HG03354 (cell line): ENCODE results near the gene NEURL2.
"Not testable (repeated sequence)": the region's sequence is repeated elsewhere in the genome, so short reads cannot be mapped to it uniquely, and the experiment has no call there.

Experiments
- ATAC-seq: cut with Tn5 transposase; IDR thresholded peaks from one replicate; pipeline ENCODE4 v1.9.1; 2021; ENCODE audit warnings: mild to moderate bottlenecking; ENCODE audit not compliant: unreplicated experiment, poor library complexity, severe bottlenecking

Gene NEURL2, protein sequence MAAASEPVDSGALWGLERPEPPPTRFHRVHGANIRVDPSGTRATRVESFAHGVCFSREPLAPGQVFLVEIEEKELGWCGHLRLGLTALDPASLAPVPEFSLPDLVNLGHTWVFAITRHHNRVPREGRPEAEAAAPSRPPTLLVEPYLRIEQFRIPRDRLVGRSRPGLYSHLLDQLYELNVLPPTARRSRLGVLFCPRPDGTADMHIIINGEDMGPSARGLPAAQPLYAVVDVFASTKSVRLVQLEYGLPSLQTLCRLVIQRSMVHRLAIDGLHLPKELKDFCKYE

DNA sequence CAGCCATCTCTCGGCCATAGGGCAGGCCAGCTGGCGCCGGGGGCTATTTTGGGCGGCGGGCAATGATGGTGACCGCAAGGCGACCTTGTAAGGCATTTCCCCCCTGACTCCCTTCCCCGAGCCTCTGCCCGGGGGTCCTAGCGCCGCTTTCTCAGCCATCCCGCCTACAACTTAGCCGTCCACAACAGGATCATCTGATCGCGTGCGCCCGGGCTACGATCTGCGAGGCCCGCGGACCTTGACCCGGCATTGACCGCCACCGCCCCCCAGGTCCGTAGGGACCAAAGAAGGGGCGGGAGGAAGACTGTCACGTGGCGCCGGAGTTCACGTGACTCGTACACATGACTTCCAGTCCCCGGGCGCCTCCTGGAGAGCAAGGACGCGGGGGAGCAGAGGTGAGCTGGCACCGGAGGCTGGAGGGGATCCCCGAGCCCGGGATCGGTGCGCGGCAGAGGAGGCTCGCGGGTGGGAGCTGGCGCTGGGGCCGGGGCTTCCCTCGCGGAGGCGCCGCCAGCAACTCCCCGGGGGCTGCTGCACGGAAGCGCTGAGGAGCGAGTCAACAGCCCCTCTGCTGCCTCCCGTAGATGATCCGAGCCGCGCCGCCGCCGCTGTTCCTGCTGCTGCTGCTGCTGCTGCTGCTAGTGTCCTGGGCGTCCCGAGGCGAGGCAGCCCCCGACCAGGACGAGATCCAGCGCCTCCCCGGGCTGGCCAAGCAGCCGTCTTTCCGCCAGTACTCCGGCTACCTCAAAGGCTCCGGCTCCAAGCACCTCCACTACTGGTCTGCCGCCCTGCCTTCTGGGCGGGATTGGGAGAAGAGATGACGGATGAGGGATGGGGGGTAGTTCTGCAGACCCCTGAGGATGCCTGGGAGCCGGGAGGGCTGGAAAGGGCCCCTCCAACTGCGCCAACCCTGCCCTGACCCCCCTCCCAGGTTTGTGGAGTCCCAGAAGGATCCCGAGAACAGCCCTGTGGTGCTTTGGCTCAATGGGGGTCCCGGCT is at the start of gene NEURL2, which contains the start of gene CTSA:
Gene NEURL2, minus strand, starts transcription at position 224 of the 999 bp plus-strand sequence. Its CDS starts 217 bp downstream, at position 7.
Gene CTSA, plus strand, starts transcription at position 351 of the 999 bp plus-strand sequence. Its CDS starts 234 bp downstream, at position 585.
- peak; percentile 79 for ATAC-seq

DNA sequence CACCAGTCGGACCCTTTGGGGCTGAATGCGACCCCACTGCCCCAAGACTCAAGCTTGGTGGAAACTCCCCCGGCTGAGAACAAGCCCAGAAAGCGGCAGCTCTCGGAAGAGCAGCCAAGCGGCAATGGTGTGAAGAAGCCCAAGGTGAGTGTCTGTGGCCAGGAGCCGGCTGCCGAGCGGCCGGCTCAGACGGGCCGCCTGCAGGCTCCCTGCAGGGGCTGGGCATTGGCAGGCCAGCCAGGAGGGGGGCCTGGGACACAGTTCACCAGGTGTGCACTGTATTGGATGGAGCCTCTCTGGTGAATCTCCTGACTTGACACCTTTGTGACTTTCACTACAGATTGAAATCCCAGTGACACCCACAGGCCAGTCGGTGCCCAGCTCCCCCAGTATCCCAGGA is 49.5 kb upstream of the NEURL2 start:
- ATAC-seq: no peak

DNA sequence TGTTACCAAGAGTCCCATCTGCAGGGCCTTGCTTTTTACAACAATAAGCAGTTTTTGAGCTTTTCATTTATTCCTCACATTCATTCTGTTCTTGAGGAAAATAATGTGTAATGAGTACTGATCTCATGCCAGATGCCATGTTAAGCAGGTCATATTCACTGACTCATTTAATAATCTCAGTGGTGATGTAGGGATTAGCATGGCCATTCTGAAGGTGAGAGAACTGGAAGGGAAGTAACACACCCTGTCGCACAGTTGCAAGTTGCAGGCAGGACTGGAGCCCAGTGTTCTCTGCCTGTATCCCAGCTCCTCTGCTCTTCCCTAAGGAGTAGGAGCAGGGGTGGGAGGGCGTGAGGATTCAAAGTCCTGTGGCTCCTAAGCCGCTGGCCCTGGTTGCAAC is 49.0 kb upstream of the NEURL2 start:
- ATAC-seq: no peak

DNA sequence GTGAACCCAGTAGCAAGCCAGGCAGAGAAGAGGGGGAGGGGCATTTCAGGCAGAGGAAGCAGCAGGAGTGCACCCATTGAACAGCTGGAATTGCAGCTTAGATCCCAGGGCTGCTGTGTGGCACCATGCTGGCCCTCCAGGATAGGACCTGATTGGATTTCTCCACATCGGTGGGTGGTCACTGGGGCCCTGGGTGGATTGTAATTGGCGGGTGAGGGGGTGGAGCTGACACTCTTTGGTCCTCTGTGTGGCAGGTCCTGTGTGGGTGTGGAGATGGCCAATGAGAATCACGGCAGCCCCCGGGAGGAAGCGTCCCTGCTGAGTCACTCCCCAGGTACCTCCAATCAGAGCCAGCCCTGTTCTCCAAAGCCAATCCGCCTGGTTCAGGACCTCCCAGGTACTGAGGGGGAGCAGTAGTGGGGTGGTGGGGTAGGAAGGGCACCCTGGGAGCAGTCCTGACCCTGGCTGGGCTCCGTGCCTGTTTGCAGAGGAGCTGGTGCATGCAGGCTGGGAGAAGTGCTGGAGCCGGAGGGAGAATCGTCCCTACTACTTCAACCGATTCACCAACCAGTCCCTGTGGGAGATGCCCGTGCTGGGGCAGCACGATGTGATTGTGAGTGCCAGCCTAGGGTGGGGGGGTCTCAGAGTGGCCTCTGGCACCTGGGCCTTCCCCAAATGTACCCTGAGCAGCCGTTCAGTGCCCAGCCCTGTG is 47.9 kb upstream of the NEURL2 start:
- ATAC-seq: no peak

DNA sequence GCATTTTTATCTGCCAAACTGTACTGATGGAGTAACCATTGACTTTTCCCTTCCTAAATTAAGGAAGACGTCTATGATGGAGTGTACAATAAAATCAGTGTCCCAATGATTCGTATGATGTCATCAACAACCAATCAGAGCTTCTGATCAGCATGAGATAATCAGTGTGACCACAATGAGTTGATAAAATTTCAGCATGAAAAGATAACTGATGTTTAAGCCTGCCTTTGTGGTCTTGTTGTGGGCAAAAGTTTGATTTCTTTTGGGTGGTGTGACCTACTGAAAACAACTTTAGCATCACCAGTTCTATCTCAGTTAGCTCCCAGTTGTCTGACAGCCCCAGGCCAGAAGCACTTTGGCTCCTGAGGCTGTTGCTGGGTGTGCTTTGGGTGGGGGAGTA is 46.8 kb upstream of the NEURL2 start:
- ATAC-seq: no peak

DNA sequence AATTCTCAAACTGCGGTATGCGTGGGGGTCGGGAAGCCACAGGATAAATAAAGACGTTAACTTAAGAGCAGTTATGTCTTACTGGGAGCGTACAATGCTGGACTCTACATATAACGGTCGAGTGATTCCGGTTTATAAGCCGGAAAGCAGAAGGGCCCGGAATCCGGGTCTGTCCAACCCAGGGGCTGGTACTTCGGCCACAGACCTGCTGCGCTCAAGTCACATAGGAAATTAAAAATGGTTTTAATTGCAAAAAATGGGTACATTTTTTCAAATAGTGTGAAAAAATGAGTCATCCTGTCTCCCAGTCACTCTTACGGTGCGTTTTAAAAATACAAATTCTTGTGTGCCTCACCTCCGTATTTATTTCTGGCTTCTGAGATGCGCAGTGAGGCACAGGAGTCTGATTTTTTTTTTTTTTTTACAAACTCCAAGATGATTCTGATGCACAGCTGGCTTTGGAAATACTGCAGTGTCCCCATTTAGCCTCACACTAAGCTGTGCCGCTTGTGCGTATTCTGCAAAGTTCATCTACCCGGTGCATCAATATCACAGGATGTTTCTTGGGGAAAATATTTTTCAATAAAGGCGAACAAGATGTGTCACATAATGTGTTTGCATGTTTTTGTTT is 44.5 kb upstream of the NEURL2 start:
- ATAC-seq: peak; percentile 21

DNA sequence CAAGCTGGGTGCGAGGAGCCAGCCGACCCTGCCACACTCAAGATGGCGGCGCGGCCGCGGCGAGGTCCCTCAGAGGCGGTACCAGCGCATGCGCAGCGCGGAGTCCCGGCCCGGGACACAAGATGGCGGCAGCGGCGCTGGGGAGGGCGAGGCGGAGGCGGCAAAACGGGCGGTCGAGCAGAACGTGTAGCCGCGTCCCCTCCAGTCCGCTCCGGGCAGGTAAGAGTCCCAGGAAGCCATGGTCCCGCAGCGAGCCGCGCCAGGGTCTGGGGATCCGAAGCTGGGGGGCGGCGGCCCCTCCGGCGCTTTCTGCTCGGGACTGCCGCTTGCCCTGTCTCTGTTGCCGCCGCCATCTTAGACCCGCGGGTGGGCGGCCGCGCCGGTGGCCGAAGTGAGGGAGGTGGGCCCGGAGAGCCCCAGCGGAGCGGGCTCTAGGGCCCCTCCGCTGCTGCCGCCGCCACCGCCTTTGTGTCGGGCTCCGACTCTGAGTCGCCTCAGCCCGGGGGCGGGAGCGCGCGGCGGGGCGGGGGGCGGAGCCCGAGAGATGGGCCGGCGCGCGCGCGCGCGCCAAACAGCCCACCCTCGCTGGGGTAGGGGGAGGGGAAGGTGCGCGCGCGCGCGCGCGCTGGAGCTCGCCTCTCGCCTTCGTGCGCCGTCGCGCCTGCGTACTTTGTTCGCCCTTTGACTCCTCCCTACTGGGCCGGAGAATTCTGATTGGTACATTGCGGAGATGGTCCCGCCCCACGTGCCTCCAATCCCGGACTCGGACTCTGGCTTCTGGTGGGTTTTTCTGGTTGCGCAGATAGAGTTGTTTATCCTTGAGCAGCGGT is 43.8 kb upstream of the NEURL2 start, which contains the start of gene PCIF1:
Gene PCIF1, plus strand, starts transcription at position 98 of the 830 bp plus-strand sequence. CDS start 4,317 bp downstream, outside the sequence.
- peak; percentile 78 for ATAC-seq

DNA sequence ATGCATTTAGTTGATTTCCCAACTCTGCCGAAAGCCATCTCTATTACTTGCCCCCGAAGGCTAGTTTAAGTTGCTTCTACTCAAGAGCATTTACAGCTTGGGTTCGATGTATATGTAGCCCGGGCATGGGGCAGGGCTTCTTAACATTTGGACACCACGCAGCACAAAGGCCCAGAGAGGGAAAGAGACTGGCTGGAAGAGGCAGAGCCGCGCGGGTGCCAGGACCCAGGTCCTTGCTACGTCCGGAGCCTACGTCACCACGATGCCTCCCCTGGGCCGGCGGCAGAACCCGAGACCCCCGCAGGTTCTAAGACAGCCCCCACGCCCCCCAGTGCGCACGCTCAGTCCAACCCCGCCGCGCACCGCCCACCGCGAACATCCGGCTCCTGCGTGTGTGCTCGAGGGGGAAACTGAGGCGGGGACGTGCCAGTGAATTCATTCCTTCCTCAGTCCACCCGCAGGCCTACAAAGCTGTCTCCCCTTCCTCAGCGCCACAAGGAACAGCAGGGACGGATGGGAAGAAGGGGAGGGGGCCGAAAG is 43.1 kb upstream of the NEURL2 start:
- ATAC-seq: peak; percentile 24

DNA sequence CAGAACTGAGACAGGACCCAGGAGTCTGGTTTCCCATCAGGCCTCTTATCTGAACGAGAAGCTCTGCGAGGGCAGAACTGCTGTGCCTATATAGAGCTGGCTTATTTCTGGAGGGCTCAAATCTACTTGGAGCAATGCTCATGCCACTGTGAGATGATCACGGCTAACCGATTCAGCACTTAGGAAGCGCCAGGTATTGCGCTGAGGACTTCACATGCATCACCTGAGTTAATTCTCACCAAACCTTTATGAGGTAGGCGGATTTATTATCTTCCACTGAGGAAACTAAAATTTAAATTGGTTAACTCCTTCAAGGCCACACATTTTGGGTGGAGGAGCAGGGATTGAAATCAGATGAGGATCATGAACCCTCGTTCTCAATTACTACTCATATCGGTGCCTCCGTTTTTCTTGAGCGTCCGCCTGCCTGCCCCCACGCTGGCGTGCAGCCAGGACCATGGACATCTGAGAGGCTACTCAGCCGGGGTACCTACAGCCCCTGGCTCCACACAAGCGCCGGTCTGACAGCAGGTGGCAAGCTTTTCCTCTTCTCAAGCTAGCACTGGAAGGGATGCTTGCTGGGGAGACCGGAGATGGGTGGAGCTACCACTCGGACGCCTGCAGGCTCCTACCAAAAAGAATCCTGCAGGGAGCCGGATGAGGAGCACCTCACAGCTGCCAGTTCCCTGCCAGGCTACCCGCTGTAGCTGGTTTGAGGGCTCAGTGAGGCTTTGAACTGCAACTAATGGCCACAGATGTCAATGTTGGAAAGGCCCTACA is 42.4 kb upstream of the NEURL2 start:
- no peak for ATAC-seq

DNA sequence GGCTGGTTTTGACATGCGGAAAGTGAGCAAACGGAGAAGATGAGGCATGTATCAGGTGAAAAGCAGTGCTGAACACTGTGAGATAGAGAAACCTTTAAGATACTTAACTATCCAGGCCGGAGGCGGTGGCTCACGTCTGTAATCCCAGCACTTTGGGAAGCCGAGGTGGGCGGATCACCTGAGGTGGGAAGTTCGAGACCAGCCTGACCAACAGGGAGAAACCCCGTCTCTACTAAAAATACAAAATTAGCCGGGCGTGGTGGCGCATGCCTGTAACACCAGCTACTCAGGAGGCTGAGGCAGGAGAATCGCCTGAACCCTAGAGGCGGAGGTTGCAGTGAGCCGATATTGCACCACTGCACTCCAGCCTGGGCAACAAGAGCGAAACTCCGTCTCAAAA is 40.7 kb upstream of the NEURL2 start:
- not testable (repeated sequence) for ATAC-seq

DNA sequence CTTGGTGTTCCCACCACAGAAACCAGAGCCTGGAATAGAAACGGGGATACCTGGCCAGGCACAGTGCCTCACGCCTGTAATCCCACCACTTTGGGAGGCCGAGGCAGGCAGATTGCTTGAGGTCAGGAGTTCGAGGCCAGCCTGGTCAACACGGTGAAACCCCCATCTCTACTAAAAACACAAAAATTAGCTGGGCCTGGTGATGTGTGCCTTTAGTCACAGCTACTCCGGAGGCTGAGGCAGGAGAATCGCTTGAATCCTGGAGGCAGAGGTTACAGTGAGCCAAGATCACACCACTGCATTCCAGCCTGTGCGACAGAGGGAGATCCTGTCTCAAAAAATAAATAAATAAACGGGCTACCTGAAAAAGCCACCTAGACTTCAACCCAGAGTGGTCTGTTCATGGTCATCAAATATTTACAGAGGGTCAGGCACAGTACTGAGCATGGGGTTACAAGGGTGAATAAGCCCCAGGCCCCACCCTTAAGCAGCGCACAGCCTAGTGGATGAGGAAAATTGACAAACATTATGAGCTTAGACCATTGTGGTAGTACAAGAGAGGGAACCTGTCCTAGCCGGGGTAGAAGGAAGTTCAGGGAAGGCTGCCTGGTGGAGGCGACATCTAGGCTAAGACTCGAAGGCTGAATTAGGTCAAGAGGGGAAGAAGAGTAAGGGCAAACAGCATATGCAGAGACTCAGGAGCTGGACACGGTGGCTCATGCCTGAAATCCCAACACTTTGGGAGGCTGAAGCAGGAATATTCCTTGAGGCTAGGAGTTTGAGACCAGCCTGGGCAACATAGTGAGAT is 36.3 kb upstream of the NEURL2 start:
- ATAC-seq: no peak

DNA sequence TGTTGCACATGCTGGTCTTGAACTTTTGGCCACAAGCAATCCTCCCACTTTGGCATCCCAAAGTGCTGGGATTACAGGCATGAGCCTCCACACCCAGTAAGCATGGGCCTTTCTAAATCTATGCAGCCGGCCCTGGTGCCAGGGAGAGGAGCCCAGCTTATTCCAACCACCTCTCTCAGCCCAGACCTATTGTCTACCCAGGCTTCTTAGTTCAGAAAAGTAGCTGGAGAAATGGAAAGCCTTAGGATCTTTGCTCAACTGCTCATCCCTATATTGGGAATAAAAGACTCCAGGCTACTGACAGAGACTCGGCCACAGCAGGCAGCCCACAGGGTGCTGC is 35.7 kb upstream of the NEURL2 start:
- ATAC-seq: no peak

DNA sequence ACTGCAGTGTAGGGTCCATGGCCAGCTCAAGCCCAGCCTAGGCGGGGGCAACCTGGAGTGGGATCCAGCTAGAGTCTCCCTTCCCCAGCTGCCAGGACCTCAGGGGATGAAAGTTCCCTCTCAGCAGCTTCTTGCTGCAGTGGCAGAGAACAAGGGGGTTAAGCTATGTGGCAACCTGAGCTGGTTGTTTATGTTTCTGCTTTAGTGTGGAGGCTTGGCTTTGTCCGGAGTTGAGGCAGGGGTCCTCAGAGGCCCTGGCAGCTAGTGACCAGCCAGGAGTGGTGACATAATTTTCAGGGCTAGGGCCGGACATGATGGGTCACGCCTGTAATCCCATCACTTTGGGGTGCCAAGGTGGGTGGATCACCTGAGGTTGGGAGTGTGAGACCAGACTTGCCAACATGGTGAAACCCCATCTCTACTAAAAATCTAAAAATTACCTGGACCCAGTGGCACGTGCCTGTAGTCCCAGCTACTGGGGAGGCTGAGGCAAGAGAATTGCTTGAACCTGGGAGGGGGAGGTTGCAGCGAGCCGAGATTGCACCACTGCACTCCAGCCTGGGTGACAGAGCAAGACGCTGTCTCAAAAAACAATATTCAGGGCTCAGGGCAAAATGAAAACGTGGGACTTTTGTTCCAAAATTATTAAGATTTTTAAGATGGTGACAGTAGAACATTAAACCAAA is 35.0 kb upstream of the NEURL2 start:
- no peak for ATAC-seq

DNA sequence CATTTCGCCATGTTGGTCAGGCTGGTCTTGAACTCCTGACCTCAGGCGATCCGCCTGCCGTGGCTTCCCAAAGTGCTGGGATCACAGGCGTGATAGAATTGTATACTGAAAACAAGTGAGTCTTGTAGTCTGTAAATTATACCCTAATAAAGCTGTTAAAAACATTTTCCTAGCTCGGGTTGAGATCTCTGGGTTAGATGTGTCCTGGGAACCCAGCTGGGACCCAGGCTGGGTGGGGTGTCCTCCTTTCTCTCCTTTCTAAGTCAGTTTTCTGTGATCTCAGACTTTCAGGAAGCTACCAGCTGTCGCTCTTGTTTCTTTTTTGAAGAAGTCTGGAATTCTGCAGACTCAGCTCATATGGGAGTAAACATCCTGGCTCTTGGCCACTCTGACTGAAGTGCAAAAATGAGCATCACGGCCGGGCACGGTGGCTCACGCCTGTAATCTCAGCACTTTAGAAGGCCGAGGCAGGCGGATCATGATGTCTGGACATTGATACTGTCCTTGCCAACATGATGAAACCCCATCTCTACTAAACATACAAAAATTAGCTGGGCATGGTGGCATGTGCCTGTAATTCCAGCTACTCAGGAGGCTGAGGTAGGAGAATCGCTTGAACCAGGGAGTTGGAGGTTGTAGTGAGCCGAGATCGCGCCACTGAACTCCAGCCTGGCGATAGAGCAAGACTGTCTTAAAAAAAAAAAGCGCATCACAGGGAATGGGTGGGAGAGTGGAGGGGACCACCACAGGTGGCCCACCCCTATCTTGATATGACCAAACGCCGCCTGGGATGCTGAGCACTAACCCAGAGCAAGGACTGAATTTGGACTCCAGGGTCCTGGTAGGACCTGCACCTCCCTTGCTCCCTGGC is 33.6 kb upstream of the NEURL2 start:
- no peak for ATAC-seq

DNA sequence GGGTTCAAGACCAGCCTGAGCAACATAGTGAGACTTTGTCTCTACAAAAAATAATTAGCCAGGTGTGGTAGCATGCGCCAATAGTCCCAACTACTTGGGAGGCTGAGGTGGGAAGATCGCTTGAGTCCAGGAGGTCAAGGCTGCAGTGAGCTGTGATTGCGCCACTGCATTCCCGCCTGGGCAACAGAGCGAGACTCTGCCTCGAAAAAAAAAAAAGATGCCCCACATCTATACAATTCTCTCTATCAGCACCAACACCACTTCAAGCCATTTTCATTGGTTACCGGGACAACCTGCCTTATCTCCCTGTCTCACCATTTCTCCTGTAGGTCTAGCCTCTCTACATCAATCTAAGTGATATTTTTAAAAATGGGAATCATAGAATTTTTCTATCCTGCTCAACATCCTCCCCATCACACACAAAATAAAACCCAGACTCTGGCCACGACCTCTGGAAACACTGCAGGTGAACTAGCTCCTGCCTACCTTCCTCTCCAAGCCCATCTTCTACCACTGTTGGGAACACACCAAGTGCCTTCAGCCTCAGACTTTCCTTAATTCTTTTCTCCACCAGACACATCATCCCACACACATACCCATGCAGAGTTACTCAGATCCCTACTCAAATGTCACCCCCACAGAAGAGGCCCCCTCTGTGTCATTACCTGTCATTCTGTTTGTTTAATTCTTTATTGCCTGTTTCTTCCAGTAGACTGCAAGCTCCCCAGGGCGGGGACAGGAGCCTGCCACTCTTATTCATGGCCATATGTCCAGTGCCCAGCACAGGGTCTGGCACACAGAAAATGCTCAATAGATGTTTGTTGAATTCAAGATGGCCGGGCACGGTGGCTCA is 30.6 kb upstream of the NEURL2 start:
- ATAC-seq: no peak
